HG03039 (cell line): ENCODE measurements around the gene UNC93B1.
"Not testable (repeated sequence)": the region's sequence is repeated elsewhere in the genome, so short reads cannot be mapped to it uniquely, and the experiment has no call there.

Experiments
- ATAC-seq: cut with Tn5 transposase; IDR thresholded peaks from one replicate; pipeline ENCODE4 v1.9.1; 2021; ENCODE audit warnings: mild to moderate bottlenecking, moderate library complexity; ENCODE audit not compliant: unreplicated experiment

UNC93B1 gene

DNA sequence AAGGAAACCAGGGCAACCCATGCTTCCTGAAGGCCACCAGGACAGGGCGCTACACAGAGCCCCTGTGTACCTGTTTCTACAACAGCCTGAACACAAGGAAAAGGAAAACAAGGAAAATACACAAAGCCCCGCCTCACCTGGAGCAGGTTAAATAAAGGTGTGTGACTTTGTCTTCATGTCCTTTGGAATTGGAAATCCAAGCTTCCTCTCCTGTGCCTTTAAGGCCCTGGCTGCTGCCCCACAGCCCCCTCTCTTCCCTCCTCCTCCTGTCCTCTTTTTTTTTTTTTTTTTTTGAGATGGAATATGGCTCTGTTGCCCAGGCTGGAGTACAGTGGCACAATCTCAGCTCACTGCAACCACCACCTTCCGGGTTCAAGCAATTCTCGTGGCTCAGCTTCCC is 57.5 kb downstream of the UNC93B1 start:
- ATAC-seq = not testable (repeated sequence)

DNA sequence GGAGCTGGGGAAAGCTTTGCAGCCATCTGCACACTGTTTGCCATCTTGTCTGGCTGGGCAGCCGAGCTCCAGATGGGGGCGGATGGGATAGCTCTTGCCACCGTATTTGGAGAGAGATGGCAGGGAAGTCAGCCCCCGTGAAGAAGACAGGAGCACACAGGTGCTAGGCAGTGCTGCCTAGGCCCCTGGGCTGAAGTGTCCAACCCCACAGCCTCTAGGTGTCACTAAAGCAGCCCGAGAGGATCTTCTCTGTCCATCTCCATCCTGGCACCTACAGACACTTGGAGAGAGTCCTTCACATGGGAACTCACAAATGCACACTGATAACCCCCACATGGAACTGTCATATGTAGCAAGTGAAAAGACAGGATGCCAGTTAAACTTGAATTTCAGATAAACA is 60.5 kb downstream of the UNC93B1 start:
- ATAC-seq = not testable (repeated sequence)
